Measurements from ENCODE around the gene NXPH1.

- no peak for TF ChIP-seq POLR2A (IDR thresholded peaks at IDR 0.05)
- TF ChIP-seq CTCF (IDR thresholded peaks at IDR 0.05), result no peak
These were observed 164.2 kb downstream of the NXPH1 start for GRCh38 chr7:8597565-8597964.
